Peyer's patch (tissue), 4 donors: ENCODE measurements around the gene RRBP1.

Experiments
- CTCF ChIP-seq, 6 experiments: fragments of 450-650 bp in 4 of 6; fragments of 200-600 bp in 2 of 6; sonication (generic) in 1 of 6; IDR thresholded peaks; one replicate each; pipeline ENCODE4 v1.5.1; 2017 to 2019; ENCODE audit warnings: antibody characterized with exemption in 6 of 6, mild to moderate bottlenecking in 3 of 6, moderate library complexity in 1 of 6
- POLR2A ChIP-seq, 2 donors: fragments of 450-650 bp; IDR thresholded peaks; one replicate each; pipeline ENCODE4 v1.5.1; 2017; ENCODE audit warnings: antibody characterized with exemption in 2 of 2, mild to moderate bottlenecking in 2 of 2, moderate library complexity in 2 of 2

DNA sequence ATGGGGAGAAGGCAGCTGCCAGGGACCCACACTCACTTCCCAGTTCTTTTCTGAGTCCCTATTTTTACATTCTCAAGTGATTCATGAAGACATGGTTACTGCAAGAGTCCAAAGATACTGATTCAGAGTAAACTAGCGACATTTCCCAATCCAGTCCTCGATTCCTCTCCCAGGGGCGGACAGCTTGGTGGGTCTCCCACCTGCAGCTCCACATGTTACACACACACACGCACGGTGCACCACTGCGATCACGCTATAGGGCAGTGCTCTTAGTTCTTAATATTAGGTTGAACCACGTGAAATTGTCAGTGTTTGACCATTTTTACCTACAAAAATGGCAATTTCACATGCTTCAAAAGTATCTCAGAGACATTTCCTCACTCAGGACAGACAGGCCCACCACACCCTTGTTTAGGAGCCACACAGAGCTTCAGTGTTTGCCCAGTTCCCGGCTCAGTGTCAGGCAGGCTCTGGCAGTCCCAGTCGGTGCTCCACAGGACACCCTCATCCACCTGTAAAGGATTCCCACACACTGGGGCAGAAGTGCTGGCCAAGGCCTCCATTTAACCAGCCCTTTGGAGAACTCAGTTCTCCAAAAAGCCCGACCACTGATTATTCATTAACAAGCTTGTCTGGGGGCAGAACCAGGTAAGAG lies 51.8 kb downstream of the RRBP1 start:
- TF ChIP-seq CTCF (IDR thresholded peaks at IDR 0.05) (no peak), POLR2A (IDR thresholded peaks at IDR 0.05) (no peak)
